Vagina (tissue), 2 donors: ENCODE results near the gene KIAA1671. TPM values are rescaled to one million over a fixed set of nuclear protein-coding genes. Genes with fewer than 3 reads are reported as not detected.

Experiments
- DNase-seq, 2 donors: peaks; one replicate each; pipeline ENCODE4 v3.0.0-alpha.2; 2017; ENCODE audit errors: extremely low spot score in 2 of 2
- H3K27ac ChIP-seq: fragments of 200-600 bp; sonication (generic); one replicate; pipeline ENCODE4 v1.5.1; 2019
- H3K27me3 ChIP-seq: fragments of 200-600 bp; sonication (generic); one replicate; pipeline ENCODE4 v1.5.1; 2019
- H3K36me3 ChIP-seq, 2 donors: fragments of 200-600 bp; sonication (generic); one replicate each; pipeline ENCODE4 v1.5.1; 2017 to 2019
- H3K4me1 ChIP-seq: fragments of 200-600 bp; sonication (generic); one replicate; pipeline ENCODE4 v1.5.1; 2019
- H3K4me3 ChIP-seq, 2 donors: fragments of 200-600 bp; sonication (generic); 1 replicate in 1 of 2; 2 replicates in 1 of 2; pipeline ENCODE4 v1.5.1; 2016 to 2019
- H3K9me3 ChIP-seq: fragments of 200-600 bp; sonication (generic); one replicate; pipeline ENCODE4 v1.5.1; 2019
- POLR2A ChIP-seq, 2 donors: fragments of 450-650 bp; IDR thresholded peaks; one replicate each; pipeline ENCODE4 v1.6.1; 2017; ENCODE audit warnings: antibody characterized with exemption in 2 of 2, mild to moderate bottlenecking in 2 of 2, moderate library complexity in 2 of 2
- POLR2AphosphoS5 ChIP-seq, 2 donors: sonication (generic); formaldehyde crosslinking; IDR thresholded peaks; one replicate each; pipeline ENCODE4 v1.9.0; 2017; ENCODE audit warnings: antibody characterized with exemption in 2 of 2, mild to moderate bottlenecking in 2 of 2, low read depth in 1 of 2; ENCODE audit not compliant: insufficient read depth in 1 of 2
- intact Hi-C: fragments of 100-400 bp; cut with DNase I; formaldehyde crosslinking; loops from one replicate; pipeline ENCODE4 v1.15.1; 2023
- total RNA-seq: library from RNA; depleted of rRNA; stranded (reverse); fragments of >200 nt; gene quantifications from one replicate; pipeline ENCODE4 v1.2.3, GENCODE V29; 2016
- TF ChIP-seq, protein P1 (sequence below), 3 experiments: fragments of 450-650 bp in 2 of 3; fragments of 200-600 bp in 1 of 3; sonication (generic) in 1 of 3; IDR thresholded peaks; one replicate each; pipeline ENCODE4 v1.5.1; 2017 to 2019; ENCODE audit warnings: antibody characterized with exemption in 3 of 3, mild to moderate bottlenecking in 2 of 3, moderate library complexity in 2 of 3

KIAA1671 gene
- total RNA-seq, 1 donor from 2014 or later, result 54.0 TPM

DNA sequence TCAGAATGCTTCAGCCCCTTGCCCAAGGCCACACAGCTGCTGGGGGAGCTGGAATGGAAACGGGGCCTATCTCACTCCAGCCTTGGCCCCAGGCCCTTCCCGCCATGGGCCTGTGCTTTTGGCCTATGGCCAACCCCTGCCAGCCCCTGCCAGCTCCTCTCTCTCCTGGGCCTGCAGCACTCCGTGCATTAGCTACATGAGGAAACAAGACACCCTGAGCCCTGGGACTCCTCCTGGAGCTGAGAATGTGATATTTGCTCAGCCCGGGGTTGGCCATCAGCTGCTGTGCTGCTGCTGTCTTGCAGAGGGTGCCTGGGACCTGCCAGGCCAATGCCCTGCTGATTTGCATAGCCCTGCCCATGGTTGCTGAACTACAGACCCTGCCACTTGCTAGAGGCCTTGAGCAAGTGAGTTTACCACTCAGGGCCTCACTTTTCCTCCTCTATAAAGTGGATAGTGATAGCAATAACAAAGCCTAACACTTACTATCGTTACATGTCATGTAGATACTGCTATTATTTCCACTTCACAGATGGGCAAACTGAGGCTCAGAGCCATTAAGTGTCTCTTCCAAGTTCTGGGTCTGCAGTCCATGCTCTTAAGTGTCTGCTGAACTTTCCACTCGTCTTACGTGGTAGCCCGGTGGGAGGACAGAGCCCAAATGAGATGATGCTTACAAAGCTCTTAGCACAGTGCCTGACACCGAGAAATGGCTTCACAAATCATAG is 99.6 kb downstream of the KIAA1671 start:
- Histone ChIP-seq H3K9me3 (no peaks in the 10 kb centered on the region), H3K4me1 (no peaks in the 10 kb centered on the region), H3K36me3 (peaks cover 0 to 9% of the 10 kb centered on the region in 2 donors), H3K27me3 (no peaks in the 10 kb centered on the region), H3K4me3 (no peak overlapping the region), H3K27ac (no peak overlapping the region)
- TF ChIP-seq POLR2AphosphoS5 (IDR thresholded peaks at IDR 0.05; ENCODE audit: insufficient read depth in 1 of 2, low read depth in 1 of 2), result no peak
- TF ChIP-seq, protein P1, sequence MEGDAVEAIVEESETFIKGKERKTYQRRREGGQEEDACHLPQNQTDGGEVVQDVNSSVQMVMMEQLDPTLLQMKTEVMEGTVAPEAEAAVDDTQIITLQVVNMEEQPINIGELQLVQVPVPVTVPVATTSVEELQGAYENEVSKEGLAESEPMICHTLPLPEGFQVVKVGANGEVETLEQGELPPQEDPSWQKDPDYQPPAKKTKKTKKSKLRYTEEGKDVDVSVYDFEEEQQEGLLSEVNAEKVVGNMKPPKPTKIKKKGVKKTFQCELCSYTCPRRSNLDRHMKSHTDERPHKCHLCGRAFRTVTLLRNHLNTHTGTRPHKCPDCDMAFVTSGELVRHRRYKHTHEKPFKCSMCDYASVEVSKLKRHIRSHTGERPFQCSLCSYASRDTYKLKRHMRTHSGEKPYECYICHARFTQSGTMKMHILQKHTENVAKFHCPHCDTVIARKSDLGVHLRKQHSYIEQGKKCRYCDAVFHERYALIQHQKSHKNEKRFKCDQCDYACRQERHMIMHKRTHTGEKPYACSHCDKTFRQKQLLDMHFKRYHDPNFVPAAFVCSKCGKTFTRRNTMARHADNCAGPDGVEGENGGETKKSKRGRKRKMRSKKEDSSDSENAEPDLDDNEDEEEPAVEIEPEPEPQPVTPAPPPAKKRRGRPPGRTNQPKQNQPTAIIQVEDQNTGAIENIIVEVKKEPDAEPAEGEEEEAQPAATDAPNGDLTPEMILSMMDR (IDR thresholded peaks at IDR 0.05), result no peak
- TF ChIP-seq POLR2A (IDR thresholded peaks at IDR 0.05), result no peak
- intact Hi-C loops, result no loop called here
- no peak for DNase-seq

DNA sequence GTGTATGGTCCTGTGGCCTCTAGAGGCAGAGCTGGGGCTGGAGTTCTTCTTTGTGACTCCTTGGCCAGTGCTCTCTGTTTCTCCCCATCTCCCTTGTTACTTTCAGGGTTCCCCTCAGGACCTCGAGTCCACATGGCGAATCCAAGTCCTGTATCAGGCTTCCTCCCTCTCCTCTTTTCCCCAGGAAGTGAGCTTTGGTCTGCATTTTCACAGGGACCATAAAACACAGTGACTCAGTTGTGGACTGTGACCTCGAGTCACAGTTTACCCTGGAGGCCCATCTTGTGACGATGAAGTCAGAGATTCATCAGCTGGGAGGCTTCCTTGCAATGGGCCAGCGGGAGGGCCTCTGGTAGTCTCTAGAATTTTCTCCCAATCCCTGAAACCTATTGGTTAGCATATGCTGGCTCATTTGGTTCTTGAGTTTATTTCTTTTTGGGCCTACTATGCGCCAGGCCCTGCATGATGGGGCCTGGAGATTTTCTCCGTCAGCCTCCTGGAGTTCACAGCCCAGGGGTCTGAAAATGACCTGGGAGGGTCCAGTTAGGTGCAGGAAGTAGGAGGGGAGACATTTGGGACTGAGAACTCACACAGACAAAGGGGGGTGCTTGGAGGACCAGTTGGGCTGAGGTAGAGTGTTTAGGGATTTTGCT is 100.8 kb downstream of the KIAA1671 start:
- DNase-seq, result no peak
- intact Hi-C loops, result no loop called here
- no peak overlapping the region for H3K4me3 ChIP-seq
- TF ChIP-seq POLR2A (IDR thresholded peaks at IDR 0.05) (no peak), POLR2AphosphoS5 (IDR thresholded peaks at IDR 0.05; ENCODE audit: insufficient read depth in 1 of 2, low read depth in 1 of 2) (no peak)
- TF ChIP-seq, protein P1 (IDR thresholded peaks at IDR 0.05), result no peak
- peaks cover 0 to 9% of the 10 kb centered on the region in 2 donors for H3K36me3 ChIP-seq
- H3K27me3 ChIP-seq, result no peaks in the 10 kb centered on the region
- H3K4me1 ChIP-seq, result no peaks in the 10 kb centered on the region
- peak overlapping the region; percentile 64 for H3K27ac ChIP-seq
- no peaks in the 10 kb centered on the region for H3K9me3 ChIP-seq

DNA sequence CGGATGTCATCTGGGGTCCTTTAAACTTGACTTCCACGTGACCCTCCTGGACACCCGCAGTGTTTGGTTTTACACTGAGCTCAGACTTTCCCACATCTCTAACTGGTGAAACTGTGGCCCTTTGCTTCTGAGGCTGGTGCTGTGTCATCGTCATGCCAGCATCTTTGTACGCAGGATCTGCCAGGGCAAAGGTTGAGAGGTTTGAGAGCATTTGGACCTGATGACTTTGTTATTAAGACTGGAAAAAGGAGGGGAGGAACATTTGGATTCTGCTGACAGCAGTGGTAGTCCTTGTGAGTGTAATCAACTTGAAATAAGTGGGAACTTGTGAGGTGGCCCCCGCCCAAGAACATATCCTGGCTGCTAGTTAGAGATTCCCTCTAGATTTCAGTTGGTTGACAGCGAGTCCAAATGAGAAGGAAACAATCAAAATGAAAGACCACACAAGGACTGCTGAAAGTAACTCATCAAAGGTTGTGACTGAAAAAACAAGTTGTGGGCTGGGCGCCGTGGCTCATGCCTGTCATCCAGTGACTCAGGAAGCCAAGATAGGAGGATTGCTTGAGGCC is 102.5 kb downstream of the KIAA1671 start:
- H3K9me3 ChIP-seq, result no peaks in the 10 kb centered on the region
- TF ChIP-seq, protein P1 (IDR thresholded peaks at IDR 0.05), result no peak
- TF ChIP-seq POLR2A (IDR thresholded peaks at IDR 0.05), result no peak
- TF ChIP-seq POLR2AphosphoS5 (IDR thresholded peaks at IDR 0.05; ENCODE audit: insufficient read depth in 1 of 2, low read depth in 1 of 2), result no peak
- no peak overlapping the region for H3K4me3 ChIP-seq
- no peak for DNase-seq
- peaks cover 0 to 9% of the 10 kb centered on the region in 2 donors for H3K36me3 ChIP-seq
- intact Hi-C loops, result no loop called here
- no peaks in the 10 kb centered on the region for H3K27me3 ChIP-seq
- H3K4me1 ChIP-seq, result no peaks in the 10 kb centered on the region
- no peak overlapping the region for H3K27ac ChIP-seq

DNA sequence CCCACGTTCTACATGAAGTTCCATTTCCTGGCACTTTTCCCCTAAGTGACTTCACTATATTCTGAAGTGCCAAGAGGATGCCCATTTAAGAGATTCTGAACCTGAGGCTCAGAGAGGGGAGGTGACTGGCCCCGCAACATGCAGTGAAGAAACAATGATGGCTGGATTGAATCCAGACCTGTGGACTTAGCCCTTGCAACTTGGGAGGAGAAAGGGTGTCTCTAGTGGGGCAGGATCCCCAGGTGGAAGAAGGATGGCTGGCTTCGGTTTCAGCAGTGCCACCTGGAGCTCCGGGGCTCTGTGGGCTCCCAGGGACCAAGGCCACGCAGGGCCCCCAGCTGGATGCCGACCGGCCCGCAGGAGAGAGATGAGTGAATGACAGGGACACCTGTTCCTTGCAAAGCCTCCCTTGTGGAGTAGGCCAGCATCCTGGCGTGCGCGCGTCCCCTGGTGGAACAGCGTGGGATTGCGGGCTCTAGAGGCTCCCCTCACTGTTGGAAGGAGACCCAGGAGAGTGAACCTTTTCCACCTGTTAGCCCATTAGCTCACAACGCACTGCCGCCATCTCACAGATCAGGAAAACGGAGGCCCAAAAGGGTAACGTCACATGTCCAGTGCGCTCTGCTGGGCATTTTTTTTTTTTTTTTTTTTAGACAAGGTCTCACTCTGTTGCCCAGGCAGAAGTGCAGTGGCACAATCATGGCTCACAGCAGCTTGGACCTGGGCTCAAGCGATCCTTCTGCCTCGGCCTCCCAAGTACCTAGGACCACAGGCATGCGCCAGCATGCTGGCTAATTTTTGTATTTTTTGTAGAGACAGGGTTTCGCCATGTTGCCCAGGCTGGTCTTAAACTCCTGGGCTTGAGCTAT is 104.7 kb downstream of the KIAA1671 start:
- Histone ChIP-seq H3K4me1 (peaks cover 7% of the 10 kb centered on the region), H3K9me3 (no peaks in the 10 kb centered on the region), H3K36me3 (no peaks in the 10 kb centered on the region), H3K27ac (no peak overlapping the region), H3K27me3 (no peaks in the 10 kb centered on the region), H3K4me3 (no peak overlapping the region)
- TF ChIP-seq POLR2A (IDR thresholded peaks at IDR 0.05), result no peak
- no peak for TF ChIP-seq POLR2AphosphoS5 (IDR thresholded peaks at IDR 0.05; ENCODE audit: insufficient read depth in 1 of 2, low read depth in 1 of 2)
- TF ChIP-seq, protein P1 (IDR thresholded peaks at IDR 0.05), result peak; percentile 40 to 63 (median 62)
- intact Hi-C loops, result no loop called here
- no peak for DNase-seq
